OCI-LY7 (cell line): ENCODE data around the gene CHRNA5. TPM values are rescaled to one million over a fixed set of nuclear protein-coding genes. Genes with fewer than 3 reads are reported as not detected.

Experiments used
- BruUV-seq: library from RNA; stranded (reverse); fragments of 400-500 nt; replicated peaks from 2 replicates; lab custom pipeline; 2021; lab: Mats Ljungman, UMichigan
- CTCF ChIA-PET: fragments of 300-600 bp; sonication (Branson Sonifier 250); formaldehyde crosslinking; loops from one replicate; lab custom pipeline; 2022; ENCODE audit warnings: antibody characterized with exemption; ENCODE audit not compliant: unreplicated experiment; lab: Charles Lee
- POLR2A ChIA-PET: fragments of 300-600 bp; sonication (Branson Sonifier 250); formaldehyde crosslinking; loops from one replicate; lab custom pipeline; 2022; ENCODE audit warnings: antibody characterized with exemption; lab: Charles Lee
- DNase-seq: peaks from one replicate; pipeline ENCODE4 v3.0.0-alpha.2; 2015; ENCODE audit warnings: low spot score
- H2AFZ ChIP-seq: fragments of 200-600 bp; sonication (generic), shearing (Covaris generic); 2 replicates; pipeline ENCODE4 v1.6.1; 2014; ENCODE audit warnings: mild to moderate bottlenecking, antibody characterized with exemption, low read length, moderate library complexity
- H3K27ac ChIP-seq: fragments of 200-600 bp; sonication (generic); 2 replicates; pipeline ENCODE4 v1.5.1; 2014; ENCODE audit warnings: mixed run types, low read depth, mild to moderate bottlenecking, moderate library complexity, low read length, inconsistent platforms; ENCODE audit not compliant: poor library complexity, severe bottlenecking
- H3K36me3 ChIP-seq: fragments of 200-600 bp; sonication (generic); 2 replicates; pipeline ENCODE4 v1.6.1; 2014; ENCODE audit warnings: mild to moderate bottlenecking, antibody characterized with exemption, low read length, moderate library complexity, mixed read lengths; ENCODE audit not compliant: insufficient read depth
- H3K4me1 ChIP-seq: fragments of 200-600 bp; sonication (generic); 2 replicates; pipeline ENCODE4 v1.5.1; 2014; ENCODE audit warnings: mild to moderate bottlenecking, low read length; ENCODE audit not compliant: insufficient read depth, poor library complexity, severe bottlenecking
- H3K4me2 ChIP-seq: fragments of 200-600 bp; sonication (generic); 2 replicates; pipeline ENCODE4 v1.6.1; 2014; ENCODE audit warnings: mild to moderate bottlenecking, low read length
- H3K4me3 ChIP-seq: fragments of 200-600 bp; sonication (generic); 2 replicates; pipeline ENCODE4 v1.5.1; 2014; ENCODE audit warnings: mild to moderate bottlenecking, low read depth, low read length; ENCODE audit not compliant: poor library complexity, severe bottlenecking
- H3K79me2 ChIP-seq: fragments of 200-600 bp; sonication (generic); 2 replicates; pipeline ENCODE4 v1.6.1; 2016; ENCODE audit warnings: low read depth, mild to moderate bottlenecking, low read length, moderate library complexity, mixed read lengths; ENCODE audit not compliant: insufficient read depth
- H3K9me2 ChIP-seq: fragments of 200-600 bp; sonication (generic); 2 replicates; pipeline ENCODE4 v1.6.1; 2016; ENCODE audit warnings: mild to moderate bottlenecking, low read length, mixed read lengths; ENCODE audit not compliant: insufficient read depth
- H3K9me3 ChIP-seq: fragments of 200-600 bp; sonication (generic); 2 replicates; pipeline ENCODE4 v1.6.1; 2014; ENCODE audit warnings: mild to moderate bottlenecking, mixed run types, low read length, mixed read lengths
- H4K20me1 ChIP-seq: fragments of 200-600 bp; sonication (generic); 2 replicates; pipeline ENCODE4 v1.6.1; 2014; ENCODE audit warnings: mild to moderate bottlenecking, antibody characterized with exemption, low read length, moderate library complexity, mixed read lengths; ENCODE audit not compliant: insufficient read depth
- CTCF ChIP-seq: fragments of 200-600 bp; sonication (generic); conservative IDR thresholded peaks from 2 replicates; pipeline ENCODE4 v1.5.1; 2014; ENCODE audit warnings: mild to moderate bottlenecking, antibody characterized with exemption, low read length, moderate library complexity, mixed read lengths
- EZH2phosphoT487 ChIP-seq: fragments of 200-600 bp; sonication (generic); IDR thresholded peaks from 2 replicates; pipeline ENCODE4 v1.6.1; 2018; ENCODE audit warnings: low read depth, borderline replicate concordance, mild to moderate bottlenecking, mixed run types, antibody characterized with exemption, low read length, moderate library complexity, mixed read lengths
- intact Hi-C: fragments of 100-400 bp; cut with micrococcal nuclease; formaldehyde crosslinking; loops from one replicate; pipeline ENCODE4 v1.10.0; 2022; ENCODE audit not compliant: unreplicated experiment
- total RNA-seq, 2 experiments: library from RNA; depleted of rRNA in 1 of 2; stranded (reverse); fragments of >200 nt in 1 of 2; shearing (Covaris generic) in 1 of 2; gene quantifications; 2 replicates each; pipeline ENCODE4 v1.2.3, GENCODE V29; 2014 to 2022

The CHRNA5 gene
- total RNA-seq, 2 experiments from 2014 or later, result 2.8 to 9.1 TPM

GRCh38 chr15:78619022-78619950 lies 54.0 kb downstream of the CHRNA5 start:
- H4K20me1 ChIP-seq, result no peaks in the 10 kb centered on the region
- H3K4me3 ChIP-seq, result no peak overlapping the region
- no peak overlapping the region for H2AFZ ChIP-seq
- intact Hi-C loops, result loop anchor here (5.0 kb wide), 1 partner anchor 312 kb away; no protein-coding TSS in a partner anchor
- CTCF ChIA-PET, result no interaction called here
- BruUV-seq, result no TSS peak
- no peaks in the 10 kb centered on the region for H3K79me2 ChIP-seq
- no peaks in the 10 kb centered on the region for H3K9me3 ChIP-seq
- no peaks in the 10 kb centered on the region for H3K36me3 ChIP-seq
- DNase-seq, result no peak
- no peak overlapping the region for H3K4me2 ChIP-seq
- TF ChIP-seq EZH2phosphoT487 (no peak), CTCF (no peak)
- H3K4me1 ChIP-seq, result no peaks in the 10 kb centered on the region
- H3K9me2 ChIP-seq, result no peaks in the 10 kb centered on the region
- H3K27ac ChIP-seq, result no peak overlapping the region
- POLR2A ChIA-PET, result no interaction called here

- Histone ChIP-seq H3K4me2 (no peak overlapping the region), H3K4me3 (no peak overlapping the region), H2AFZ (no peak overlapping the region), H3K36me3 (no peaks in the 10 kb centered on the region), H3K9me2 (no peaks in the 10 kb centered on the region), H3K9me3 (no peaks in the 10 kb centered on the region), H3K79me2 (no peaks in the 10 kb centered on the region), H4K20me1 (no peaks in the 10 kb centered on the region), H3K4me1 (no peaks in the 10 kb centered on the region), H3K27ac (no peak overlapping the region)
- ChIA-PET CTCF (no interaction called here), POLR2A (no interaction called here)
- intact Hi-C loops, result no loop called here
- no TSS peak for BruUV-seq
- DNase-seq, result no peak
- TF ChIP-seq EZH2phosphoT487, result no peak
- no peak for TF ChIP-seq CTCF
These were observed 54.8 kb downstream of the CHRNA5 start for GRCh38 chr15:78620021-78620526.
